HCT116 (cell line): ENCODE results near the gene TMEM81. TPM values are rescaled to one million over a fixed set of nuclear protein-coding genes. Genes with fewer than 3 reads are reported as not detected.

Experiments
- ATAC-seq: fragments of 200-7000 bp; cut with Tn5 transposase; 2 replicates; pipeline ENCODE4 v1.9.1; 2020; ENCODE audit warnings: mild to moderate bottlenecking, moderate library complexity
- BruUV-seq: library from RNA; stranded (reverse); fragments of 400-500 nt; replicated peaks from 2 replicates; lab custom pipeline; 2021; lab: Mats Ljungman, UMichigan
- CTCF ChIA-PET: fragments of 300-600 bp; sonication (Branson Sonifier 250); formaldehyde crosslinking; loops from one replicate; lab custom pipeline; 2021; ENCODE audit warnings: antibody characterized with exemption; lab: Charles Lee
- POLR2A ChIA-PET: fragments of 300-600, 350-600 bp; sonication (Branson Sonifier 250); formaldehyde crosslinking; loops from one replicate; lab custom pipeline; 2021; ENCODE audit warnings: antibody characterized with exemption; lab: Charles Lee
- RAD21 ChIA-PET, 2 experiments: fragments of 300-600 bp; sonication (Branson Sonifier 250); formaldehyde crosslinking; loops; one replicate each; lab custom pipeline; 2023; ENCODE audit warnings: low total read pairs in 2 of 2; ENCODE audit not compliant: uncharacterized antibody in 2 of 2, unreplicated experiment in 2 of 2, low non-redundant PET in 1 of 2; lab: Charles Lee
- DNase-seq: peaks from one replicate; pipeline ENCODE4 v3.0.0-alpha.2; 2010; ENCODE audit warnings: low read depth, low spot score
- H2AFZ ChIP-seq: fragments of 200-600 bp; shearing (Covaris generic), sonication (generic); 2 replicates; pipeline ENCODE4 v1.6.1; 2017; ENCODE audit warnings: low read depth, mixed run types, mixed read lengths, antibody characterized with exemption, low read length; ENCODE audit not compliant: poor library complexity, severe bottlenecking
- H3K27ac ChIP-seq: 2 replicates; pipeline ENCODE4 v1.5.1; 2012; ENCODE audit warnings: low read depth, low read length
- H3K27me3 ChIP-seq: fragments of 200-600 bp; sonication (generic); 2 replicates; pipeline ENCODE4 v1.6.1; 2016; ENCODE audit warnings: mixed run types, low read length, mixed read lengths; ENCODE audit not compliant: insufficient read depth
- H3K36me3 ChIP-seq, 2 experiments: fragments of 200-500 bp in 1 of 2; fragments of 200-600 bp in 1 of 2; sonication (Bioruptor generic) in 1 of 2; sonication (generic) in 1 of 2; 2 replicates each; pipeline versions ENCODE4 v1.5.1 to v1.6.1; 2014 to 2016; ENCODE audit warnings: low read length in 2 of 2, inconsistent platforms in 1 of 2, mixed read lengths in 1 of 2, mixed run types in 1 of 2; ENCODE audit not compliant: insufficient read depth in 2 of 2, control insufficient read depth in 1 of 2
- H3K4me1 ChIP-seq, 2 experiments: fragments of 200-600 bp in 1 of 2; sonication (generic) in 1 of 2; 2 replicates each; pipeline versions ENCODE4 v1.5.1 to v1.6.1; 2012 to 2017; ENCODE audit warnings: low read length in 2 of 2, inconsistent platforms in 1 of 2, mild to moderate bottlenecking in 1 of 2, mixed read lengths in 1 of 2, mixed run types in 1 of 2, moderate library complexity in 1 of 2; ENCODE audit not compliant: insufficient read depth in 2 of 2, control insufficient read depth in 1 of 2
- H3K4me2 ChIP-seq: fragments of 200-600 bp; sonication (generic); 2 replicates; pipeline ENCODE4 v1.6.1; 2017; ENCODE audit warnings: mixed run types, low read length, mixed read lengths
- H3K4me3 ChIP-seq, 2 experiments: fragments of 200-600 bp in 1 of 2; sonication (generic) in 1 of 2; replicated peaks in 1 of 2; 2 replicates each; pipeline ENCODE4 v1.5.1; 2011 to 2016; ENCODE audit warnings: low read length in 2 of 2, control low read depth in 1 of 2, low read depth in 1 of 2, mild to moderate bottlenecking in 1 of 2, mixed read lengths in 1 of 2, mixed run types in 1 of 2
- H3K79me2 ChIP-seq: fragments of 200-600 bp; sonication (generic); 2 replicates; pipeline ENCODE4 v1.6.1; 2017; ENCODE audit warnings: mild to moderate bottlenecking, mixed run types, low read length, moderate library complexity, mixed read lengths; ENCODE audit not compliant: insufficient read depth
- H3K9ac ChIP-seq: fragments of 200-600 bp; sonication (generic); 2 replicates; pipeline ENCODE4 v1.6.1; 2016; ENCODE audit warnings: low read length, mixed read lengths
- H3K9me2 ChIP-seq: fragments of 200-600 bp; sonication (generic), shearing (Covaris generic); 2 replicates; pipeline ENCODE4 v1.6.1; 2017; ENCODE audit warnings: mixed run types, mild to moderate bottlenecking, moderate library complexity; ENCODE audit not compliant: insufficient read depth
- H3K9me3 ChIP-seq, 2 experiments: fragments of 200-500 bp in 1 of 2; fragments of 200-600 bp in 1 of 2; sonication (Bioruptor generic) in 1 of 2; sonication (generic) in 1 of 2; 2 replicates each; pipeline ENCODE4 v1.6.1; 2014 to 2017; ENCODE audit warnings: low read length in 2 of 2, mixed read lengths in 2 of 2, inconsistent platforms in 1 of 2, low read depth in 1 of 2, mild to moderate bottlenecking in 1 of 2, mixed run types in 1 of 2, moderate library complexity in 1 of 2; ENCODE audit not compliant: control insufficient read depth in 1 of 2, insufficient read depth in 1 of 2
- H4K20me1 ChIP-seq: fragments of 200-600 bp; sonication (generic), shearing (Covaris generic); 2 replicates; pipeline ENCODE4 v1.6.1; 2017; ENCODE audit warnings: mixed run types, mild to moderate bottlenecking, moderate library complexity; ENCODE audit not compliant: insufficient read depth
- ATF3 ChIP-seq: IDR thresholded peaks from 2 replicates; pipeline ENCODE4 v1.6.1; 2012
- CEBPB ChIP-seq: IDR thresholded peaks from 2 replicates; pipeline ENCODE4 v1.6.1; 2012; ENCODE audit warnings: low read depth
- EGR1 ChIP-seq: IDR thresholded peaks from 2 replicates; pipeline ENCODE4 v1.6.1; 2012; ENCODE audit warnings: low read depth
- ELF1 ChIP-seq: IDR thresholded peaks from 2 replicates; pipeline ENCODE4 v1.6.1; 2012; ENCODE audit warnings: low read depth, borderline replicate concordance
- EZH2 ChIP-seq: fragments of 200-600 bp; sonication (generic); IDR thresholded peaks from 2 replicates; pipeline ENCODE4 v1.6.1; 2017; ENCODE audit warnings: antibody characterized with exemption, mixed run types
- EZH2phosphoT487 ChIP-seq: fragments of 200-600 bp; IDR thresholded peaks from 2 replicates; pipeline ENCODE4 v1.6.1; 2018; ENCODE audit warnings: antibody characterized with exemption, borderline replicate concordance
- FOSL1 ChIP-seq: IDR thresholded peaks from 2 replicates; pipeline ENCODE4 v1.6.1; 2012; ENCODE audit warnings: low read depth
- POLR2A ChIP-seq: IDR thresholded peaks from 2 replicates; pipeline ENCODE4 v1.7.0; 2011; ENCODE audit warnings: borderline replicate concordance; ENCODE audit not compliant: insufficient read depth, insufficient read length; ENCODE audit errors: extremely low read depth
- POLR2AphosphoS5 ChIP-seq: IDR thresholded peaks from 2 replicates; pipeline ENCODE4 v1.6.1; 2011; ENCODE audit warnings: mild to moderate bottlenecking, low read depth, low read length, moderate library complexity
- REST ChIP-seq: IDR thresholded peaks from 2 replicates; pipeline ENCODE4 v1.6.1; 2012; ENCODE audit warnings: low read depth
- SIN3A ChIP-seq: IDR thresholded peaks from 2 replicates; pipeline ENCODE4 v1.6.1; 2012; ENCODE audit warnings: low read depth
- SP1 ChIP-seq: IDR thresholded peaks from 2 replicates; pipeline ENCODE4 v1.6.1; 2012; ENCODE audit warnings: low read depth
- SRF ChIP-seq: IDR thresholded peaks from 2 replicates; pipeline ENCODE4 v1.6.1; 2012; ENCODE audit warnings: low read depth
- TCF7L2 ChIP-seq: IDR thresholded peaks from 2 replicates; pipeline ENCODE4 v1.7.0; 2011; ENCODE audit warnings: borderline replicate concordance, inconsistent platforms; ENCODE audit not compliant: insufficient read depth, insufficient read length; ENCODE audit errors: extremely low read depth
- ZFX ChIP-seq: fragments of 450-650 bp; IDR thresholded peaks from 2 replicates; pipeline ENCODE4 v1.6.1; 2017
- intact Hi-C: fragments of 100-400 bp; cut with micrococcal nuclease; formaldehyde crosslinking; loops from 2 replicates; pipeline ENCODE4 v1.10.0; 2022
- total RNA-seq: library from RNA; stranded (reverse); gene quantifications from one replicate; pipeline ENCODE4 v1.2.1, GENCODE V29; 2021; ENCODE audit not compliant: unreplicated experiment
- TF ChIP-seq, protein P1 (sequence below): IDR thresholded peaks from 2 replicates; pipeline ENCODE4 v1.6.1; 2012

Gene TMEM81
- total RNA-seq, 1 experiment from 2014 or later: 4.9 TPM

- TF ChIP-seq ATF3: no peak
- TF ChIP-seq, all 23 proteins: peak for 0
Measured at GRCh38 chr1:205074084-205074483, 10.2 kb downstream of the TMEM81 start (continued).

GRCh38 chr1:205073511-205073910 lies 10.7 kb downstream of the TMEM81 start:
- Histone ChIP-seq H3K4me3 (no peak overlapping the region), H3K9me2 (no peaks in the 10 kb centered on the region), H3K27me3 (no peaks in the 10 kb centered on the region), H2AFZ (no peak overlapping the region), H3K36me3 (no peaks in the 10 kb centered on the region), H3K27ac (no peak overlapping the region), H3K9ac (no peak overlapping the region), H3K9me3 (no peaks in the 10 kb centered on the region), H3K4me1 (no peaks in the 10 kb centered on the region), H3K4me2 (no peak overlapping the region), H3K79me2 (no peaks in the 10 kb centered on the region), H4K20me1 (no peaks in the 10 kb centered on the region)
- ATAC-seq: no peak; the same call in 1 of the 2 replicates
- intact Hi-C loops: no loop called here
- no peak for DNase-seq
- CTCF ChIA-PET: interaction anchor here (0.8 to 1.4 kb wide), 2 partner anchors 10 to 12 kb away, joined by 3 to 6 read pairs; no protein-coding TSS in a partner anchor
- POLR2A ChIA-PET: no interaction called here
- RAD21 ChIA-PET: no interaction called here
- TF ChIP-seq ELF1 (no peak), TCF7L2 (no peak), EZH2phosphoT487 (no peak), POLR2A (no peak), ATF3 (no peak), ZFX (no peak), CEBPB (no peak), SRF (no peak)
- TF ChIP-seq, all 23 proteins: peak for 0
- BruUV-seq: no TSS peak

- intact Hi-C loops: no loop called here
- ATAC-seq: no peak
- H3K27ac ChIP-seq: no peak overlapping the region
- TF ChIP-seq SIN3A (no peak), EZH2 (no peak), EGR1 (no peak), FOSL1 (no peak), SP1 (no peak), ELF1 (no peak), POLR2A (no peak), POLR2AphosphoS5 (no peak), CEBPB (no peak), REST (no peak)
- TF ChIP-seq, protein P1, sequence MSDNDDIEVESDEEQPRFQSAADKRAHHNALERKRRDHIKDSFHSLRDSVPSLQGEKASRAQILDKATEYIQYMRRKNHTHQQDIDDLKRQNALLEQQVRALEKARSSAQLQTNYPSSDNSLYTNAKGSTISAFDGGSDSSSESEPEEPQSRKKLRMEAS: no peak
Measured at GRCh38 chr1:205072881-205073280, 11.4 kb downstream of the TMEM81 start.

More at GRCh38 chr1:205072881-205073280, 11.4 kb downstream of the TMEM81 start:
- Histone ChIP-seq H3K9me3 (no peaks in the 10 kb centered on the region), H3K4me3 (no peak overlapping the region), H3K36me3 (no peaks in the 10 kb centered on the region), H3K4me2 (no peak overlapping the region), H3K27me3 (no peaks in the 10 kb centered on the region), H4K20me1 (no peaks in the 10 kb centered on the region), H3K9ac (no peak overlapping the region), H2AFZ (no peak overlapping the region), H3K4me1 (no peaks in the 10 kb centered on the region), H3K79me2 (no peaks in the 10 kb centered on the region), H3K9me2 (no peaks in the 10 kb centered on the region)
- BruUV-seq: no TSS peak
- ChIA-PET RAD21 (no interaction called here), POLR2A (no interaction called here), CTCF (interaction anchor here (1.4 kb wide), 1 partner anchor 11 kb away, joined by 6 read pairs; no protein-coding TSS in a partner anchor)
- no peak for DNase-seq
